Stimulated activated CD4-positive, alpha-beta T cell treated with anti-CD3 and anti-CD28 coated beads, Interleukin-4, amount 100 ng/mL, for 24 hours (primary cell): ENCODE results near the gene SOX1.

Experiments used
- DNase-seq: peaks from one replicate; pipeline ENCODE4 v3.0.0-alpha.2; 2020

SOX1 gene

DNA sequence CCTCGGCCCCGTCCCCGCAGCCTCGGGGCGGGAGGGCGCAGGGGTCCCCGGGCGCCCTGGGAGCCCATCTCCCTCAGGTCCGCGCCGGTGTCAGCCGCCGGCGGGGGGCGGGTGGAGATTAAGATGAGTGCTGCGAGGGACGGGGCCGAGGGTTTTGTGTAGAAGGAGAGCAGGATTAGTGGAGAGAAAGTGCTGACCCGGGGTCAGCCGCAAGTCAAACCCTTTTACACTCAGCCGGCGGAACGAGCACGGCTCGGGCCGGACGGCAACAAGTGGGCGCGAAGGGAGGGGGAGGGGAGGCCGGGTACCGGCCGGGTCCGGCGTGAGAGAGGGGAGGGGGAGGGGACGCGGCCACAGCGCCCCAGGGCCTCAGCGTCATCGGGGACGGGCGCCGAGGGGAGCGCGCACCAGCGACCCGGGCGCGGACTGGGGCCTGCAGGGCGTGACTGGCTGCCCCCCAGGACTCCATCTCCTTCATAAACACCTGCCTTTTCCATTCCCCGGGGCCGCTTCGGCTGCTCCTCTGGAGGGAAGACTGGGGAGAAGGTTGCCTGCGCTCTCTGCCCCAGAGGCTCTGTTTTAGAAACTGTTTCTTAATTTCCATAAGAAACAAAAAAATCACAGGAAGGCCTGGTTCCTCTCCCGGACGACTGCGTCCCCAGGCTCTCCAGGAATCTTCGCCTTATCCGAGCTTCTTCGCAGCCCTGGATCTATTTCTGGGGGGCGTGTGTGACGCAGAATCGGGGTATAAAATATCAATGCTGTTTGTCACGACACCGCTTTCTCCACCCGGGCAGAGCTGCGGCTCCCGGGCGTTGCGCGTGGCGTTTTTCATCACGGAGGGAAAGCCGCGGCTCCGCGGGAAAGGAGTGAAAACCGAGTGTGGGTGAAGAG, 6.5 kb downstream of the SOX1 start:
- DNase-seq: no peak

DNA sequence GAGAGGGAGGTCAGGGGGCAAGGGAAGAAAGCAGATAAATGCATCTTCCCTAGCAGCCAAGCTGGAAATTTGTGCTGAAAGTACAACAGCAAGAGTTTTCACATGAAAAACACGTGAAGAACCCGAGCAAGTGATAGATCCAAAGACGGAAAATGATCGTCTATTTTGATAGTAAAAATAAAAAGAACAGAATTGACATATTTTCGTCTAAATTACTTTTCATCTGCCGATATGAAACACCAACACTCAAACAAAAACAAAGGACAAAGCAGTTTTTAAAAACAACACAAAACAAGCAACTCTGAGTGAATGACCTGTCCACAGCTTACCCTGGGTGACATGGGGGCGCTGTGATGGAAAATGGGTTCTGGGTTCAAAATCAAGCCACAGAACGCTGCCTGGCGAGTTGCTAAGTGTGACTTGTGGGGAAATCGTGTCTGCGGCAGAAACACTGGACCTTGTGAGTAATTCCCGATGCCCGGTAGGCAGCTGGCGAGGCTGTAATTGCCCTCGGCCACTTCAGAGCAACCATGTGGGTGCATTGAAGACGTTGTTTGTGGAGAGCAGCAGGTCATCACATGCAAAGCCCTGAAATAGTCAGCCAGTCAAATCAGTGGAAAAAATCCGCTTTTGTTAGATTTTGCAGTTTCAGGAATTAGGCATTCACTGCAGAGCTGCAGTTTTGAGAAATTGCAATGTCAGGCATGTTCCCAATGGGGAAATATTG, 7.4 kb downstream of the SOX1 start:
- no peak for DNase-seq

DNA sequence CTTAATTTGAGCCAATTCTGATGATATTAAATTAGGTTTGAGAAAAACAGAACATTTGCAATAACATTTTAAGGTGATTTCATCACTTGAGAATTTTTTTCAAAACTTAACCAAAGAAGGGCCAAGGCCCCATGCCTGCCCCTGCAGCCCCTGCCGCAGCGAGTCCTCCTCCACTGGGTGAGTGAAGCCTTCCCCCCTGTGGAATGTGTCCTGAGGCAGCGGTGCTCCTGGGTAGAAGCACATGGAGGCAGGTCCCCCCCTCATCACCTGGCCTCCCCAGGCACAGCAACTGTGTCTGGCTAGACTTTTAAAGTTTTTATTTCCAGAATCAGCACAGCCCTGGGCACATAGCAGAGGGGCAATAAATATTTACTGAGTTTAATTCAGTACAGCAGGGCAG, 10.8 kb downstream of the SOX1 start:
- DNase-seq: no peak

DNA sequence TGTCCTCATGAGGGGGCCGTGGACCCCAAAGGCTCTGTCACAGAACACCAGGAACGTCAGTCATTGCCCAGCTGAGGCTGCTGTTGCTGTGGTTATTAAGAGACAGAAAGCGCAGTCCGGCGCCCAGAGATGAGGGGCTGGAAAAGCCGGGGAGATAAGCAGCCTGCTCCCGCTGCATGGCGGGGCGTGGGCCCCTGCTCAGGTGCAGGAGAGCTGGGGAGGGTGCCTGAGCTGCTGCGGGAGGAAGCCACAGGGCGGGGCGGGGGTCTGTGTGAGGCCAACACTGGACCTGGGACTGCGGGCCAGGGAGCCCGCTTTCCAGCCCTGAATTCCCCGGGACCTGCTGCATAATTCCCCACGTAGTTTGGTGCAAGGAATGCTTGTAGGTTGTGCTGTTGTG, 11.3 kb downstream of the SOX1 start:
- no peak for DNase-seq

DNA sequence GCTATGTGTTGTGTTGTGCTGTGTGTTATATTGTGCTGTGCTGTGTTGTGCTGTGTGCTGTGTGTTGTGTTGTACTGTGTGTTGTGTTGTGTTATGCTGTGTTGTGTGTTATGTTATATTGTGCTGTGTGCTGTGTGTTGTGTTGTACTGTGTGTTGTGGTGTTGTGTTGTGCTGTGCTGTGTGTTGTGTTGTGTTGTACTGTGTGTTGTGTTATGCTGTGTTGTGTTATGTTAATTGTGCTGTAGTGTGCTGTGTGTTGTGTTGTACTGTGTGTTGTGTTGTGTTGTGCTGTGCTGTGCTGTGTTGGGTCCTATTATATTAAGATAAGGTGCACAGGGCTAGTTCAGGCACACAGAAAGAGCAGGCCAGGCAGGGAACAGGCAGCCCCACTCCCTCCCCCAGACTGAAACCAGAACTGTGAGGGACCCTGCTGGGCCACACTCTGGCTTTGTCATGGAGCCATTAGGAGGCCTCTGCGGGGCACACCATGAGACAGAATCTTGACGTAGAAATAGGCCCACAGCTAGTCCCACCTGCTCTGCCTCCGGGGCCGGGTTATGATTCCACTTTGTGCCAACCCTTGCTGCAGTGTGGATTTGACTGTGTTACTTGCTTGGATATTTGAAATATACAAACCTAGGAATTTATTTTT, 12.1 kb downstream of the SOX1 start:
- no peak for DNase-seq

DNA sequence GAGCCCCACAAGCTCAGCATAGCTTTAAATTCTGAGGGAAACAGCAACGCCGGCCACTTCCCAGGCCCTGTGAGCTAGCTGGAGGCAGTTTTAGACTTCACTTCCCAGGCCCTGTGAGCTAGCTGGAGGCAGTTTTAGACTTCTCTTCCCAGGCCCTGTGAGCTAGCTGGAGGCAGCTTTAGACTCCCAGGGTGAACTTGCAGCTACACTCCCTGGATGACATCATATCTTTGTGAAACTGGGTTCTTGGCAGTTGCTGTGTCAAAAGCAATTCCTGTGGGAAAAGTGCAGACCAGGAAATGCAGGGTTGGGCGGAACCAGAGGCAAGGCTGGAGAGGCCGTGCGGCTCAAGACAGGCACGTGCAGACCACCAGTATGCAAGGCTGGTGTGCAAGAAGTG, 12.7 kb downstream of the SOX1 start:
- no peak for DNase-seq

DNA sequence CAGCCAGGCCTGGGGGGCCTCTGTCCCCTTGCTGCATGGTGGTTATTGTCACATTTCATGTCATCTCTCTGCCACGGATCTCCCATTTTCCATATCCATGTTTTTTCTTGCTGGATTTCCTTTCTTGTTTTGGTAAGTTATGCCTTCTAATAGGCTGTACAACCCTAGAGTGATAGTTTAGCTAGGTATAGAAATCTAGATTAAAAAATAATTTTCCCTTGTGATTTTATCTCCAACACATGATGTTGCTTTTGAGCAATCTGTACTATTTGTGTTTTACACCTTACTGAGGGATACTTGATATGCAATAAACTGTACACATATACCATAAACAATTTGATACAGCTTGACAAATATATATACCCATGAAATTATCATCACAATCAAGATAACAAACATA, 17.0 kb downstream of the SOX1 start:
- DNase-seq: no peak

DNA sequence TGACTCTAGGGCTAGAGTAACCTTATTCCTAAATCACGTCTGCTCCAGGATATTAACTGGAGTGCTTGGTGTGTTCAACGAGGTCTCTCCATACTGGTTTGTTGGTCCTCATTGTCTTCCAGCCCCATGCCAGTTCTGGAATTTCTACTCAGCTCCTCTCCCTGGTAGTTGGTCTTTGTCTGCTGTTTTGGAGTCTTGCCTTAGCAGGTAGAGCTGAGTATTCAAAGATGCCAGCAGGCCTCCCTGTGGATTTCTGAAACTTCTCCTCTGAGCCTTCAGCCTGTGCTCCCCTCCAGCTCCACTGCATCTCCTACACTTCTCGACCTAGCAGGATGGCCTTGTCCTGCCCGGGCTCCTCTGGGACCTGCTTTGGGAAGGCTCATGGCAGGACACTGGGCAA, 25.5 kb downstream of the SOX1 start:
- no peak for DNase-seq

DNA sequence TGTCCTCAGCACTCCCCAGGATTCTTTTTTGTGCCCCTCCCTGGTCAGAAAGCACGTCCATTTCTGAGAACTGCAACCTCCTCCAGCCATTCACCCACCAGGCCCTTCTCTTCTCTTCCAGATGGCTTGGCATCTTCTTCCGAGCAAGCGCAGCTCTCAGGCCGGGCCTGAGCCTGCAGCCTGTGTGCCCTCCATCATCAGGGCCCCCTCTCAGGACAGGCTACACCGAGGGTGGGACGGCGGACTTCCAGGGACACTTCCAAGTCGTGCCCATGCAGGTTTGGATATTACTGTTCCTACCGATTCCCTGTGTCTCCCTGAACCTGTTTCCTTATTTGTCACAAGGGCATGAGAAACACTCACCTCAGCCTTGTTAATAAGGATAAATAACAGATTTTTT, 28.4 kb downstream of the SOX1 start:
- DNase-seq: no peak

DNA sequence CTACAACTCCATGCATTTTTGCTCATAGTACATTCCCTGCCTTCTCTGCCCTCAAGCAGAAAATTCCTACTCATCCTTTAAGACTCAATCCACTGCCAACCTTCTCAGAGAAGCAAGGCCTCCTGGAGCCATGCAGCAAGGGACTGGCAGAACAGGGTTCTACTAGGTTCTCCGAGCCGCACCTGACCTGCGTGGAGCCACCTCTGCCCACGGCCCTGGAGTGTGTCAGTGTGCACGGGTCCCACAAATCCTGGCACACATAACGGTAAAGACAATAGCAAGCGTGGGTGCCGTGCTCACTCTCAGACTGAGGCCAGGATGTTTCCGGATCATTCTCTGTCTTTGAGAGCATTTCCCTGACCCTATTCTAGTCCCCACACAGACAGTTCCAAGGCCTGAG, 30.0 kb downstream of the SOX1 start:
- DNase-seq: no peak

DNA sequence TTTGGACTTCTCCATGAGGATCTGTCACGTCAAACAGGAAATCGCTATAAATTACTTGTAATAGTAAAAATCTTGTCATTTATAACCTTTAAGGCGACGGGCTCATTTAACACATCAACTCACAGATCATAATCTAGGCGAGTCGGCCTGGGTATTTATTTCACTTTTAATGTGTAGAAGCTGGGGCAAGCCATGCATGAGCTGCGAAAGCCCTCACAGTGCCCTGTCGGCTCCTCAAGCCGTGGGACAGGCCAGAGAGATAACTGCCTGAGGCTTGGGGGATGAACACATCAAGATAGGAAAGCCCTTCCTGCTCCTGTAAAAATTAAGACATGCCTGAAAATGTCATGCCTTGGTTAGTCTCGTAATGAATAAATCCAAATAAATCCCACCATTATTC, 30.8 kb downstream of the SOX1 start:
- DNase-seq: no peak

DNA sequence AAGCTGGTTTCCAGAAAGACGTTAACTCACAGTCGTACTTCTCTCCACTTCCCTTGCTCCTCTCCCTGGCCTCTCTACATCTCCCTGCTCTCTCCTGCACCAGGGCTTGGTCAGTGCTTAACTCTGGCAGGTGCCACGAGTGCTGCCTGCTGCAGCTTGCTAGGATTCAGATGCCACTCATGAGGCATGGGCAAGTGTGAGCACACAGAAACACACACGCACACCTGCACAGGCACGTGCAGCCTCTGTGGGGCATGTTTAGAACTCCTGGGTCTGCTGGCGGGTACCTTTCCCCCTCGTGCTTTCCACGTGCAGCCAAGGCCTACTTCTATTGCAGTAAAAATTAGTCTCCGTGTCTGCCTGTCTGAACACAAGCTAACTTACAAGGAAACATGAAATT, 31.8 kb downstream of the SOX1 start:
- DNase-seq: no peak

DNA sequence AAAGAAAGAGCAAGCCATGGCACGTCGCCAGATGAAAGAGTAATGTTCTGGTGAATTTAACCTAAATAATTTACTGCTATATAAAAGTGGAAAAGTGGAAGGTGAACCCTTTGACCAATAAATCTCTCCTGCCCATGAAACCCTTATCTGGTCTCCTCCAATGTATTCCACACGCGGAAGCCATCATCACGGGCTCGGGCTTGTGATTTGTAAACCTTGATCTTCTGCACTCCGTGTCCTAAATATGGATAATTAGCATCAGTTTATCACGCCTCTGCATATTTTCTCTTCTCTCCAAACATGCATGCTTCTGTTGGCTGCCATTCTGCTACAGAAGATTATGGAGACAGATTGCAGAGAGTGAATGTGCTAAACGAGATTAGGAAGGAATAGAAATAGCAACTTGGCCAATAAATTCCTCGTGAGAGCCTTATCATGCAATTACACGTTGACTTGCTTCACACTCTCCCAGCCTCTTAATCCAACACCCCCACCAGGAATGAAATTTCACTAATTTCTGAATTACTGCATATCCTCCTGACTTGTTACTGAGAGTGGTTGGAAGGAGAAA, 34.5 kb downstream of the SOX1 start:
- no peak for DNase-seq

DNA sequence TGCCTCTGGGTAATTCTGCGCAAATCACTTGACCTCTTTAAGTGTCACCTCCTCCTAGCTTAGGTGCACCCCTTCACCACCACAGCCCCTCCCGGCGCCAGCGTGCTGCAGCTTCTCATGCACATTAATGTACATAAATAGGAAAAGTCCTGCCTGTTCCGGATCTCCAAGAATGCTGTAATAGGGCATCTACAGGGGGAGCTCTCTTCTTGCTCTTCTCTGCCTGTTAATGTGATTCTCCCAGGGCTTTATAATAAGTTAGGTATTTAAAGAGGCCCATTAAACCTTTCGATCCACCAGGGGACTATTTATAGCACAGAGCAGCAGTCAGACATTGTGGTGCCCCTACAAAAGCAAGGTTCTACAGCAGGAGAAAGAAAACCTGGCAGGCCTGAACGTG, 35.3 kb downstream of the SOX1 start:
- no peak for DNase-seq

DNA sequence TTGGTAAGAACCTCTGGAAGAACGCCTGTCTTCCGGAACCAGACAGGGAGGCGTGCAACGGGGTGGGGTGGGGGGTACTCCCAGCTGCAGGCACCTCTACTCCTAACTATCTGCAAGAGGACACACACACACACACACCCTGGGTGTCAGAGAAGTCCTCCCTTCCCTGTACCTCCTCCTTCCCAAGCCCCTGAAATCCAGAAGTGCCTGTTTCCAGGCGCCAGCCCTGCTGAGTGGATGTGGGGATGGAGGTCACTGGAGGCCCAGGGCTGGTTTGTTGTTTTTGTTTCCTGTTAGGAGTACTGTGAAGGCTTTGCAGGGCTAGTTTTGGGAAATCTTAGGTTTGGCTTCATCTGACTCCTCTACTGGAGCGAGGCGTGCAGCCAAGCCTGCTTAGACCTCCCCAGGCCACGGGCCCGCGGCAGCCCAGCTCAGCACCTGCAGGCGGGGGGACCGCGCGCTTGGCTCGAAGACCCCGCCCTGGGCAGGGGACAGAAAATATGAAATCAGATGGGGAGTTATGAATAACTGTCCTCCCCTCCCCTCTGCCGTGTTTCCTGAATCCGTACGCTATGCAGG, 36.4 kb downstream of the SOX1 start:
- DNase-seq: no peak

DNA sequence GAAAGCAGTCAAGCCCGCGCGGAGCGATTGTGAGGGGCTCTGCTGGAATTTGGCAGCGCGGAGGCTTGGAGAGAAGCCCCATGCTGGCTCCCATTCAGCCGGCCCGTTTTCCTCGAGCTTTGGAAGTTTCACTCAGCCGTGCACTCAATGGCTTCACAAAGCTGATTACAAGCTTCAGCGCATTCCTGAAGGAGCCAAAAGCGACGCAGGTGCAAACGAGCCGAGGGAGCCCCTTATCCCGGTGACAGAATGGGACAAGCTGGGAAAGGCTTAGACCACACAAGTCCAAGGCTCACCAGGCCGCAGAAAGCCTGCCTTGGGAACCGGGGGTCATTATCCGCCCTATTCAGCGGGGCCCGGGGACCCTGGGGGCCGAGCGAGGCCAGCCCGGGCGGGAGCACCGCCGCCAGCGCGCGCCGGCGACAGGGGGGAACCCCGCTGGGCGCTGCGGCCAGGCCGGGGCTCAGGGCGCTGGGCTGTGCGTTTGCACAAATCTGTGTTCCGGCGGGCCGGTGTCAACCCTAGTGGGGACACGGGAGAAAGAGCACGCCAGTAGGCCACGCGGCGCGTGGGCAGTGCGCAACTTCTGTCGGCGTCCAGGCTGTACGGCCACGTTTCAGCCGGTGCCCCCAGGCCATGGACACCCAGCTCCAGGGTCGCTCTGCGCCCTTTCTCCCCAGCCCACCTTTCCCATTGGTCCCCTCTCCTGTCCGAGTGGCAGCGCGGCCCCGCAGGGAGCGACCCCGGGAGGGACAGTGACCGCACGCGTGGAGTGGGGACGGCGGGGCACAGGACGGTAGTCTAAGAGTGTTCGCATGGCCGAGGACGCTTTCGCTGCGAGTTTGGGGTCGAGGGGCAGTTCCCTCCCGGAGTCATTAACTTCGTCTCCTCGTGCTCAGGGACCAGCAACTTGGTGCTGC, 37.3 kb downstream of the SOX1 start:
- DNase-seq: no peak

DNA sequence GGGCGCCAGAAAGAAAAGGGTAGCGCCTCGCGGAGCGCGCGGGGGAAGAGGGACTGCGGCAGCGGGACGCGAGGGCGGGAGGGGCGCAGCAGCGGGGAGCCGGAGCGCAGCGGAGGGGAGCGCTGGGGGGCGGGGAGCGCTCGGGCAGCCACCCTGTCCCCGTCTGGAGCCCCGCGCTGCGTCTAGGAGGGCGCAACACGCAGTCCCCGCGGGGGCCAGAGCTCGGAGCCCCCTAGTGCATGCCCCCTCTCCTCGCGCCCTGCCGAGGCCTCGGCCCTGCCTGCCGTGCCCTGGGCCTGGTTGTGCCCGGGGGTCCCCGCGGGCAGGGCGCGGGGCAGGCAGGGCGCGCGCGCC, 37.9 kb downstream of the SOX1 start:
- no peak for DNase-seq

DNA sequence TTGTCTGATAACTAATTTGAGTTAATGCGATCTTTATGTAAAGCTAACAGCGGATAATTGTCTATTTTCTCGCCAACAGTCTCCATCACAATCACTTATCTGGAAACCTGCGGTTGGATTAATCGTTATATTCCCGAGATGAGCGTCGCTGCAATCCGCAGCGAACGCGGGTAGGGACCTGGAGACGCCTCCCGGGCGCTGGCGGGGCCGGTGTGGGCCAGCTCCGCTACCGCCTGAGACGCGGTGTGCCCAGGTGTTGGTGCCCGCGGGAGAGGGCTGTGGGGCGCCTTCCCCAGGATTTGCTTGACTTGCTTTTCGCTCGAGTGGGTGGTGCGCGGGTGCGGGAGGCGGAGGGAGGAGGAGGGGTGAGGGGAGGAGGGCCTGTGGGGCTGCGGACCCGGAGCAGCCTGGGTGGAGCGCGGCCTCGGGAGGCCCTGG, 38.3 kb downstream of the SOX1 start:
- no peak for DNase-seq

DNA sequence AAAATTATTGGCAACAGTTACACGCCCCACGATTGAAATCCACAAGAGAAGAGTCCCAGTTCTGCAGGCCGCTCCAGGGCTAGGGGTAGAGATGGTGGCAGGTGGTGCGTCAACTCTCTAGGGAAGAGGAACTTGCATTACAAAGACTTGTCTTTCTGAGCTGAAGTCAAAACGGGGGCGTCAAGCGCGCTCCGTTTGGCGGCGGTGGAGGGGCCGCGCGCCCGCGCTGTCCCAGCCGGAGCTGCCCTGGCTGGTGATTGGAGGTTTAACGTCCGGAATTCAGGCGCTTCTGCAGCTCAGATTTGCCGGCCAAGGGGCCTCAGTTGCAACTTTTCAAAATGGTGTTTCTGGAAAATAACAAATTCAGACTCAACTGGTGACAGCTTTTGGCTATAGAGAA, 38.9 kb downstream of the SOX1 start:
- no peak for DNase-seq

DNA sequence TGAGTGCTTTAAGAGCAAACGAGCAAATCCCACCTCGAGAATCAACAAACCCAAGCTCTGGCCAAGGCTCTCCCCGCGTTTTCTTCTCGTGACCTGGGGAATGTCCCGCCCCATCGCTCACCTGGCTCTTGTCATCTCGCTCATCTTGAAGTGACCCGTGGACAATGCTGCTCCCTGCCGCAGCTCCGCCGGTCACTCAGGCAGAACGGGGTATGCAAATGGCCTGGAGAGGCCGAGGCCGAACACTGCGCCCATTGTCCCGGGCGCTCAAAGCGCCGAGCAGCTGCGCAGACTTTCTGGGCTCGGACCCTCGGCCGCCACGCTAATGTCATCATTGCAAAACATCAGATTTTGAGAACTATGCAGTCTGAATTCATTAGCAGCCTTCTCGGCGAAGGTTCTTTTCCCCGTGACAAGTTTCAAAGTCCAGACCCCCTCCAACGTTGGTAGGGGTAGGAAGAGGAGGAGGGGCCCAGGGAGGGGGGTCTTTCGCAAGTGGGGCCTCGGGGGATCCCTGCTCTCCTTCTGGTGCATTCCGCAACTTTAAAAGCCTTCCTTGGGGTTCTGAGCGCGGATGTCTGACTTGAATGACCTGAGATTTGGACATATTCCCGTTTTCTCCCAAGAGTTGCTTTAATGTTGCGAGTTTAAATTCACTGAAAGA, 39.7 kb downstream of the SOX1 start:
- DNase-seq: no peak

DNA sequence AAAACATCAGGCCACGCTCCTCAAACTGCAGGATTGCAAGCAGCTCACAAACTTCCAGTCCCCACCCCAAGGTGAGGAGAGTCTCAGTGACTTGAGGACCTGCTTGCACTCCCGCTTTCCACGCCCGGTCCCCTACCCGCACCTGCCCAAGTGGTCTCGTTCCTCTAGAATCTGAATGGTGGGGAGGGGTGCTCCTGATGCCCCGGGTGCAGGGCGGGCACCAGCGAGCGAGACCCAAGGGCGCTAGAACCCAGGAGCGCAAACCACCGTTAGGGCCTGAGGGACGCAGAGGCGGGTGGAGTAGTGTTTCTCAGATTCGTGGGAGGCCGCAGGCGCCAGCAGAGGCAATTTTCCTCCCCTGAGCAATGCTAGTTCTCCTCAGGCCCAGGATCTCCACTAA, 40.3 kb downstream of the SOX1 start:
- no peak for DNase-seq

DNA sequence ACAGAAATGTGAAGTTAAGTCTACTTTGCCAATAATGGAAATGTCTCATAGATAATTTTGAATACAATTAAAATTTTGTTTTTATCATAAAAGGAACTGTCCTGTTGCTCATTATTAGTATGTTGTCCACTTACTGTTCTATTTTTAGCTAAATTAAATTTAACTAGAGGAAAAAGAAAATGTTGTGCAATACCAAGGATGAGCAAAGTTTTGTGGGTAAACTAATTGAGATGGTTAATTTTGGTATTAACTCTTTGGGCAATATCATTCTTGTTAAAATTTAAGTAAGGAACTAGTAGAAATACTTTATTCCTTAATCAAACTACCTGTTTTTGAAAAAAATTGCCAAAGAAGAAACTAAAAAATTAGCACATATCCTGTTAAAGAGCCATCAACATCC, 43.5 kb downstream of the SOX1 start:
- no peak for DNase-seq
